Tibial nerve (tissue), 4 donors: ENCODE measurements around the gene FAM83E. TPM values are rescaled to one million over a fixed set of nuclear protein-coding genes. Genes with fewer than 3 reads are reported as not detected.

Source experiments
- DNase-seq, 2 donors: peaks; one replicate each; pipeline ENCODE4 v3.0.0-alpha.2; 2019; ENCODE audit warnings: low spot score in 2 of 2
- H3K27ac ChIP-seq, 4 donors: fragments of 200-600 bp; sonication (generic) in 3 of 4; one replicate each; pipeline ENCODE4 v1.5.1; 2017 to 2019; ENCODE audit warnings: mild to moderate bottlenecking in 1 of 4
- H3K27me3 ChIP-seq, 2 donors: fragments of 200-600 bp; sonication (generic) in 1 of 2; one replicate each; pipeline versions ENCODE4 v1.5.1 to v1.6.0; 2017 to 2019
- H3K36me3 ChIP-seq, 3 donors: fragments of 200-600 bp; sonication (generic); one replicate each; pipeline ENCODE4 v1.5.1; 2018 to 2019
- H3K4me1 ChIP-seq, 4 donors: fragments of 200-600 bp; sonication (generic) in 3 of 4; one replicate each; pipeline ENCODE4 v1.5.1; 2017 to 2019
- H3K4me3 ChIP-seq, 4 donors: fragments of 200-600 bp; sonication (generic) in 3 of 4; one replicate each; pipeline ENCODE4 v1.5.1; 2017 to 2019; ENCODE audit warnings: mild to moderate bottlenecking in 1 of 4, moderate library complexity in 1 of 4
- H3K9me3 ChIP-seq, 4 donors: fragments of 200-600 bp; sonication (generic) in 3 of 4; one replicate each; pipeline ENCODE4 v1.5.1; 2017 to 2019
- EP300 ChIP-seq, 2 donors: sonication (generic); formaldehyde crosslinking; IDR thresholded peaks; one replicate each; pipeline ENCODE4 v1.6.1; 2017; ENCODE audit warnings: antibody characterized with exemption in 2 of 2, mild to moderate bottlenecking in 1 of 2
- POLR2A ChIP-seq, 2 donors: fragments of 450-650 bp; IDR thresholded peaks; one replicate each; pipeline ENCODE4 v1.6.1; 2017; ENCODE audit warnings: antibody characterized with exemption in 2 of 2, mild to moderate bottlenecking in 2 of 2, moderate library complexity in 2 of 2
- WGBS, 2 donors: methylation state at CpG; one replicate each; pipeline ENCODE4 v1.1.5; 2018; 5-methylcytosine and 5-hydroxymethylcytosine counted together
- total RNA-seq, 4 donors: library from RNA; depleted of rRNA; stranded (reverse); fragments of >200 nt; gene quantifications; one replicate each; pipeline ENCODE4 v1.1.0, GENCODE V29; 2016
- TF ChIP-seq, protein P1 (sequence below), 5 experiments: fragments of 200-600 bp in 3 of 5; fragments of 450-650 bp in 2 of 5; sonication (generic) in 3 of 5; IDR thresholded peaks; one replicate each; pipeline ENCODE4 v1.5.1; 2016 to 2019; ENCODE audit warnings: antibody characterized with exemption in 5 of 5, mild to moderate bottlenecking in 3 of 5, moderate library complexity in 2 of 5

FAM83E gene
- total RNA-seq, 4 donors from 2014 or later, result not detected

DNA sequence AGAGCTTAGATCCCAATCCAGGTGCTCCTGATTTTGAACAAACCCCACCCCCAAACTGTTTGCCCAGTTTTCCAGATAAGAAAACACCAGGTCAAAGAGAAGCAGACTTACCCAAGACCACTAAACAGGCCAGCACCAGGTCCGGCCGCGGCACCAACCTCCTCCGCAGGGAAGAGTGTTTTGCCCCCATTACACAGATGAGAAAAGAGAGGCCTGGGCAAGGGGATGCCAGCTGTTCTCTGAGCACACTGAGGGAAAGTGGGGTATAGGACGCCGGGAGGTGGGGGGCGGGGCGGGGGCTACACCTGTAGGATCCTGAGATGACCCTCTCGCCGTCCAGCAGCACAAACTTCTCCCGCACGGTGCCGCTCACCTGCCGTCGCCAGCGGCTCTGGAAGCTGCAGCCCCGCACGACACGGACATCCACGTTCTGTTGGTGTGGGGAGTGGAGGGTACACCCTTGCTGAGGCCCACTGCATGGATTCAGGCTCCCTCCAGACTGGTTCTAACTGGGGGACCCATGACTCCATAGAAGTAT is 5.2 kb downstream of the FAM83E start:
- H3K4me3 ChIP-seq, result no peak overlapping the region
- peaks cover 0 to 4% (median 0%) of the 10 kb centered on the region in 4 donors for H3K4me1 ChIP-seq
- H3K36me3 ChIP-seq, result peaks cover 0 to 3% (median 0%) of the 10 kb centered on the region in 3 donors
- no peaks in the 10 kb centered on the region for H3K27me3 ChIP-seq
- H3K9me3 ChIP-seq, result no peaks in the 10 kb centered on the region
- no peak for TF ChIP-seq EP300 (IDR thresholded peaks at IDR 0.05)
- TF ChIP-seq, protein P1, sequence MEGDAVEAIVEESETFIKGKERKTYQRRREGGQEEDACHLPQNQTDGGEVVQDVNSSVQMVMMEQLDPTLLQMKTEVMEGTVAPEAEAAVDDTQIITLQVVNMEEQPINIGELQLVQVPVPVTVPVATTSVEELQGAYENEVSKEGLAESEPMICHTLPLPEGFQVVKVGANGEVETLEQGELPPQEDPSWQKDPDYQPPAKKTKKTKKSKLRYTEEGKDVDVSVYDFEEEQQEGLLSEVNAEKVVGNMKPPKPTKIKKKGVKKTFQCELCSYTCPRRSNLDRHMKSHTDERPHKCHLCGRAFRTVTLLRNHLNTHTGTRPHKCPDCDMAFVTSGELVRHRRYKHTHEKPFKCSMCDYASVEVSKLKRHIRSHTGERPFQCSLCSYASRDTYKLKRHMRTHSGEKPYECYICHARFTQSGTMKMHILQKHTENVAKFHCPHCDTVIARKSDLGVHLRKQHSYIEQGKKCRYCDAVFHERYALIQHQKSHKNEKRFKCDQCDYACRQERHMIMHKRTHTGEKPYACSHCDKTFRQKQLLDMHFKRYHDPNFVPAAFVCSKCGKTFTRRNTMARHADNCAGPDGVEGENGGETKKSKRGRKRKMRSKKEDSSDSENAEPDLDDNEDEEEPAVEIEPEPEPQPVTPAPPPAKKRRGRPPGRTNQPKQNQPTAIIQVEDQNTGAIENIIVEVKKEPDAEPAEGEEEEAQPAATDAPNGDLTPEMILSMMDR (IDR thresholded peaks at IDR 0.05), result no peak
- TF ChIP-seq POLR2A (IDR thresholded peaks at IDR 0.05), result no peak
- 89 to 93% methylated on average over 20 of the region's 20 CpGs for WGBS, 2 donors
- no peak overlapping the region for H3K27ac ChIP-seq
- DNase-seq, result no peak

DNA sequence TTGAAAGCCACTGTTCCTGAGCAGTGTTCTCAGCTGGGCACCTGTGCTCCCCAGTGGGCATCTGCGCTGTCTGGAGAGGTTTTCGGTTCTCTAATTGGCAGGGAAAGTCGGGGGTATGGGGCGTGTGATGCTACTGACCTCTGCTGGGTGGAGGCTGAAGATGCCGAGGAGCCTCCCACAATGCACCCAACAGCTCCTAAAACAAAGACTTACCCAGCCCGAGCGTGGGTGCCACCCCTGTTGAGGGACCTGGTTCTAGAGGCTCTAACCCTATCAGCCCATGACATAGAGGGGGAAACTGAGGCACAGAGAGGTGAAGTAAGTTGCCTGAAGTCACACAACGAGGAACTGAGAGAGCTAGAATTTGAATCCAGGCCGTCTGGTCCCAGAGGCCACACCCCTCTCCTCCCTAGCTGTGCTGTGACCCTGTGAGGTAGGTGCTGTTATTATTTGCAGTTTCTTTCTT is 6.0 kb downstream of the FAM83E start:
- H3K4me1 ChIP-seq, result no peaks in the 10 kb centered on the region
- no peak for DNase-seq
- no peaks in the 10 kb centered on the region for H3K27me3 ChIP-seq
- no peak overlapping the region for H3K4me3 ChIP-seq
- 14% methylated on average over 4 to 8 of the region's 9 CpGs for WGBS, 2 donors
- TF ChIP-seq, protein P1 (IDR thresholded peaks at IDR 0.05), result peak; percentile 8 to 40 (median 19)
- TF ChIP-seq POLR2A (IDR thresholded peaks at IDR 0.05) (no peak), EP300 (IDR thresholded peaks at IDR 0.05) (no peak)
- no peaks in the 10 kb centered on the region for H3K9me3 ChIP-seq
- H3K27ac ChIP-seq, result no peak overlapping the region
- H3K36me3 ChIP-seq, result no peaks in the 10 kb centered on the region

DNA sequence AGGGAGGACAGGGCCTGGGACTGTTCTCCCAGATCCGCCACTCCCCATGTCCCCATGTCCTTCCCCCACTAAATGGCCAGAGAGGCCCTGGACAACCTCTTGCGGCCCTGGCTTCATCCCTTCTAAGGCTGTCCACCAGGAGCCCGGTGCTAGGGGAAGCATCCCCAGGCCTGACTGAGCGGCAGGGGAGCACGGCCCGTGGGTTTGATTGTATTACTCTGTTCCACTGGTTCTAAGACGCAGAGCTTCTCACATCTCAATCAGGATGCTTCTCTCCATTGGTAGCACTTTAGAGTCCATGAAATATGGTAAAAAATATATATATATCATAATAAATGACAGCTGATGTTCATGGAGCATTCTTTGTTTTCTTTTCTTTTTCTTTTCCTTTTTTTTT is 7.5 kb downstream of the FAM83E start:
- H3K9me3 ChIP-seq, result no peaks in the 10 kb centered on the region
- no peaks in the 10 kb centered on the region for H3K4me1 ChIP-seq
- no peak overlapping the region for H3K4me3 ChIP-seq
- H3K27me3 ChIP-seq, result no peaks in the 10 kb centered on the region
- H3K27ac ChIP-seq, result no peak overlapping the region
- TF ChIP-seq, protein P1 (IDR thresholded peaks at IDR 0.05), result no peak
- TF ChIP-seq POLR2A (IDR thresholded peaks at IDR 0.05), result no peak
- no peak for TF ChIP-seq EP300 (IDR thresholded peaks at IDR 0.05)
- H3K36me3 ChIP-seq, result no peaks in the 10 kb centered on the region
- DNase-seq, result no peak
- 63 to 82% methylated on average over 5 to 7 of the region's 7 CpGs for WGBS, 2 donors

DNA sequence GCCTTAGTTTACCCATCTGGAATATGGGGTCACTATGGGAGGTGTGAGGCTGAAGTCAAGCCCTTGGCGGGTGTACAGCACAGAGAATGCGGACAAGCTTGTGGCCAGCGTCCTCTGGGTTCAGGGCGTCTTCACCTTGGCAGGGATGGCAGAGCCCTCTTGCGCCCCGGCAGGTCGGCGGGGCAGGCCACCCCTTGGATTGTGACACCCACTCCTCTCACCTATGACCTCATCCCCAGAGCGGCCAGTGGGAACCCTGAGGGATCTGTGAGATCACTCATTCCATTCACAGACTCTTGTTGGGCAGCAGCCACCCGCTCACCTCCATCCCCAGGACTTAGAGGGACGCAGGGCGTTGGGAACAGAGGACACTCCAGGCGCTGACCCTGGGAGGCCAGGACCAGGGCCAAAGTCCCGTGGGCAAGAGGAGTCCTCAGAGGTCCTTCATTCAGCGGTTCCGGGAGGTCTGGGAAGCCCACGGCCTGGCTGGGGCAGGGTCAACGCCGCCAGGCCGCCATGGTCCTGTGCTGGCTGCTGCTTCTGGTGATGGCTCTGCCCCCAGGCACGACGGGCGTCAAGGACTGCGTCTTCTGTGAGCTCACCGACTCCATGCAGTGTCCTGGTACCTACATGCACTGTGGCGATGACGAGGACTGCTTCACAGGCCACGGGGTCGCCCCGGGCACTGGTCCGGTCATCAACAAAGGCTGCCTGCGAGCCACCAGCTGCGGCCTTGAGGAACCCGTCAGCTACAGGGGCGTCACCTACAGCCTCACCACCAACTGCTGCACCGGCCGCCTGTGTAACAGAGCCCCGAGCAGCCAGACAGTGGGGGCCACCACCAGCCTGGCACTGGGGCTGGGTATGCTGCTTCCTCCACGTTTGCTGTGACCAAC is 8.2 kb downstream of the FAM83E start, which contains the start of gene SPACA4:
SPACA4 (plus strand) TSS at position 280 of the 896 bp plus-strand sequence; CDS start at position 517, 237 bp downstream.
- DNase-seq, result no peak
- Histone ChIP-seq H3K27ac (no peak within 1 kb of the TSS), H3K4me3 (no peak within 1 kb of the TSS), H3K4me1 (no peaks in the 10 kb centered on the region), H3K9me3 (no peaks in the 10 kb centered on the region), H3K27me3 (no peaks in the 10 kb centered on the region), H3K36me3 (no peaks in the 10 kb centered on the region)
- WGBS, 2 donors, result 80 to 86% methylated on average over 16 to 39 of the region's 39 CpGs
- TF ChIP-seq POLR2A (IDR thresholded peaks at IDR 0.05) (no peak), EP300 (IDR thresholded peaks at IDR 0.05) (no peak)
- TF ChIP-seq, protein P1 (IDR thresholded peaks at IDR 0.05), result no peak

DNA sequence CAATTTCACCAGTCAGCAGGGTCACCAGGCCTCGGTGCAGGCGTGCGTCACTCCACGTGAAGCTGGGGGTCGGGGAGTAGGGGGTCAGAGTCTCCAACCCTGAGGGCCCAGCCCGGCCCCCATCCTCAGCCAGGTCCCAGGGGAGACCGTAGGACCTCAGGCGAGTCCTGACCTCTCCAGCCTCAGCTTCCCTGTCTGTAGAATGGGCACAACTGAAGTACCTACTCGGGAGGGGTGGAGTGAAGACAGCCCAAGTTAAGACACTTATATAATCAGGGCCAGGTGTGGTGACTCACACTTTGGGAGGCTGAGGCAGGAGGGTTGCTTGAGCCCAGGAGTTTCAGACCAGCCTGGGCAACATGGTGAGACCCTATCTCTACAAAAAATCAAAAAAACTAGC is 11.0 kb downstream of the FAM83E start:
- WGBS, 2 donors, result 90 to 95% methylated on average over 9 of the region's 9 CpGs

More for the DNA sequence above, 11.0 kb downstream of the FAM83E start:
- TF ChIP-seq, protein P1 (IDR thresholded peaks at IDR 0.05), result no peak
- TF ChIP-seq POLR2A (IDR thresholded peaks at IDR 0.05), result no peak
- no peak for TF ChIP-seq EP300 (IDR thresholded peaks at IDR 0.05)
- no peaks in the 10 kb centered on the region for H3K4me1 ChIP-seq
- no peak for DNase-seq
- no peaks in the 10 kb centered on the region for H3K36me3 ChIP-seq
- H3K27ac ChIP-seq, result no peak overlapping the region
- no peak overlapping the region for H3K4me3 ChIP-seq
- H3K9me3 ChIP-seq, result no peaks in the 10 kb centered on the region
- peaks cover 0 to 7% of the 10 kb centered on the region in 2 donors for H3K27me3 ChIP-seq
